SW 1271 (cell line): ENCODE data around the gene FAAP100.

Experiments
- DNase-seq, 2 experiments: peaks; one replicate each; lab custom pipeline; 2025; lab: John Stamatoyannopoulos, UW

Gene FAAP100

DNA sequence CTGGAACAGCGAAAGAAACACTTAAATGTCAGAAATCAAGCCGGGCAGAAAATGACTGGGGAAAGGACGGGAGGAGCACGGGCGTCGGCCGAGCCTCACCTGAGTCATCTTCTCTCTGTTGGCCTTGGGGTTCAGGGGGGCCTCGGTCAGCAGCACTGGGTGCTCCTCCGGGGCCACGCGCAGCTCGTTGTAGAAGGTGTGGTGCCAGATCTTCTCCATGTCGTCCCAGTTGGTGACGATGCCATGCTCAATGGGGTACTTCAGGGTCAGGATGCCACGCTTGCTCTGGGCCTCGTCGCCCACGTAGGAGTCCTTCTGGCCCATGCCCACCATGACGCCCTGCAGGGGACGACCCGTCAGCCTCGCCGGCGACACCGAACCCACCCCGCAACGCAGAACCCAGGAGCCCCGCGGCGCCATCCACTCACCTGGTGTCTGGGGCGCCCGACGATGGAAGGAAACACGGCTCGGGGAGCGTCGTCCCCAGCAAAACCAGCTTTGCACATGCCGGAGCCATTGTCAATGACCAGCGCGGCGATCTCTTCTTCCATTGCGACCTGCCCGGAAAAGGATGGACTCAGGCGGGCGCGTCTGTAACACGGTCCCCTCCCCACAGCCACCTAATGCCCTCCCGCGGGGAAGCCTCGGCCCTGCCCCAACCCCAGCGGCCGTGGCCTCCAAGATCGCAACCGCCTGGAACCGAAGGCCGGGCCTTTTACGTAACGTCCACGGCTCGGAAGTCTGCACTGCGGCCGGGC lies 40.2 kb downstream of the FAAP100 start:
- no peak for DNase-seq

DNA sequence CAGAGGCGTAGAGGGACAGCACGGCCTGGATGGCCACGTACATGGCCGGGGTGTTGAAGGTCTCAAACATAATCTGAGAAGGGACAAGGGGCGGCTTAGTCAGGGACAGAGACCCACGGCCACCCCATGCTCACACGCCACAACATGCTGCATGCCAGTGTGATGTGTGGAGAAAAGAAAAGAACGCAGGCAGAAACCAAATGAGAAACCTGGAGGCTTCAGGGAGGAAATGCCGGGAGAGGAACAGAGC lies 40.7 kb downstream of the FAAP100 start:
- DNase-seq: no peak

DNA sequence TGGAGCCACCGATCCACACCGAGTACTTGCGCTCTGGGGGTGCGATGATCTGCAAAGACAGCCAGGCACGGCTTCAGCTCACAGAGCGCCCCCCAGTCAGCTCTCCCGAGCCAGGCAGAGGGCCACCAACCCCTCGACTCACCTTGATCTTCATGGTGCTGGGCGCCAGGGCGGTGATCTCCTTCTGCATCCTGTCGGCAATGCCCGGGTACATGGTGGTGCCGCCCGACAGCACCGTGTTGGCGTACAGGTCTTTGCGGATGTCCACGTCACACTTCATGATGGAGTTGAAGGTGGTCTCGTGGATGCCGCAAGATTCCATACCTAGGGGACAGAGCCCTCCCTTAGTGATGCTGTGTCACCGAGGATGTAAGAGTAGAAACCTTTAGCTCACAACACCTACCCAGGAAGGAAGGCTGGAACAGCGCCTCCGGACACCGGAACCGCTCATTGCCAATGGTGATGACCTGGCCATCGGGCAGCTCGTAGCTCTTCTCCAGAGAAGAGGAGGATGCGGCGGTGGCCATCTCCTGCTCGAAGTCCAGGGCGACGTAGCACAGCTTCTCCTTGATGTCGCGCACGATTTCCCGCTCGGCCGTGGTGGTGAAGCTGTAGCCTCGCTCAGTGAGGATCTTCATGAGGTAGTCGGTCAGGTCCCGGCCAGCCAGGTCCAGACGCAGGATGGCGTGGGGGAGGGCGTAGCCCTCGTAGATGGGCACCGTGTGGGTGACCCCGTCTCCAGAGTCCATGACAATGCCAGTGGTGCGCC lies 41.2 kb downstream of the FAAP100 start:
- DNase-seq: no peak

DNA sequence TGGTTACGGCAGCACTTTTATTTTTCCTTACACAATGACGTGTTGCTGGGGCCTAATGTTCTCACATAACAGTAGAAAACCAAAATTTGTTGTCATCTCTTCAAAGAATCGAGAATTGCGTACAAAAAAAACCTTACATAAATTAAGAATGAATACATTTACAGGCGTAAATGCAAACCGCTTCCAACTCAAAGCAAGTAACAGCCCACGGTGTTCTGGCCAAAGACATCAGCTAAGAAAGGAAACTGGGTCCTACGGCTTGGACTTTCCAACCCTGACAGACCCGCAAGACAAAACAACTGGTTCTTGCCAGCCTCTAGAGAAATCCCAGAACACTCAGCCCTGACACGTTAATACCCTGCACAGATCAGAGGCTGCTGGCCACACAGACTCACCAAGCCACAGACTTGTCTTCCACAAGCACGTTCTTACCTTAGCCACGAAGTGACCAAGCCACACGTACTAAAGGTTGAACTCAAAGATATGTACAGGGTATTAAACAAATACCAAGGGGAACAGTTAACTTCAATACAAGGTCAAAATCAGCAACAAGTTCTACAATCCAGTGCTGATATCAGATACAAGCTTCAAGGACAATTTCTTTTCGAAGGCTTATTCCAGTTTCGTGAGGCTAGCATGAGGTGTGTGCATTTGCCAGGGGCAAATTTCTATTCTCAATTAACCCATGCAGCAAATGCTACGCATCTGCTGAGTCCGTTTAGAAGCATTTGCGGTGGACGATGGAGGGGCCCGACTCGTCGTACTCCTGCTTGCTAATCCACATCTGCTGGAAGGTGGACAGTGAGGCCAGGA lies 42.0 kb downstream of the FAAP100 start:
- no peak for DNase-seq

DNA sequence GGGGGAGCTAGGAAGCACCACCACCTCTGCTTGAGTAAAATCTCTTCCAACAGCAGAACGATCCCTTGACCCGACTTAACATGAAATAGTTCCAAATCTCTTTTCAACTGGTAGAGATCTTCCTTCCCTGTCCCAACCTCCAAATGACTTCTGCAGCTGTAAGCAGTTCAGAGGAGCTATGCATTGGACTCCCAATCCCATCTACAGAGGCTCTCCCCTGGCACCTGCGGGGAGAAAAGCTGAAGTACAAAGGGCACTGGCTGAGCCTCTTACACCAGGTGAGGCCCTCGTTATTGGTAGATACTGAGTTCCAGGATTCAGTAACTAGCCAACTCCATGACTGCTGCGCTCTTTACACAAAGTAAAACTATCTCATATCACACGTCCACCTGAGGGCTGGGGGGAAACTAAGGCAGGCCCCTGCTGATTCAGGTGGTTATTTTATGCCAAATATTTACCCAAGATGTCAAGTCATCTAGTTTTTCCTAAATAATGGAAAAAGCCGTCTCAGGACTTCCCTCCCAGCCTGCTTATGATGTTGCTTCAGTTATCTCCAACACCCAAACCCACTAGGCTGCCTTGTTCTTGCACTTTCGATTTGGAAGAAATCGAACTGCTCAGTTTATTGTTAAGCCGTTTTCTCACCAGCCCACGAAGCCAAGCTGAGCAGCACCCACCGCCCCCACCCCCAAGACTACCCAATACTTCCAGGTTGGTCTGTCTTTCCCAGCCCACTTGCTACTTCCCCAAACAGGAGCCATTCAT lies 42.8 kb downstream of the FAAP100 start:
- no peak for DNase-seq

DNA sequence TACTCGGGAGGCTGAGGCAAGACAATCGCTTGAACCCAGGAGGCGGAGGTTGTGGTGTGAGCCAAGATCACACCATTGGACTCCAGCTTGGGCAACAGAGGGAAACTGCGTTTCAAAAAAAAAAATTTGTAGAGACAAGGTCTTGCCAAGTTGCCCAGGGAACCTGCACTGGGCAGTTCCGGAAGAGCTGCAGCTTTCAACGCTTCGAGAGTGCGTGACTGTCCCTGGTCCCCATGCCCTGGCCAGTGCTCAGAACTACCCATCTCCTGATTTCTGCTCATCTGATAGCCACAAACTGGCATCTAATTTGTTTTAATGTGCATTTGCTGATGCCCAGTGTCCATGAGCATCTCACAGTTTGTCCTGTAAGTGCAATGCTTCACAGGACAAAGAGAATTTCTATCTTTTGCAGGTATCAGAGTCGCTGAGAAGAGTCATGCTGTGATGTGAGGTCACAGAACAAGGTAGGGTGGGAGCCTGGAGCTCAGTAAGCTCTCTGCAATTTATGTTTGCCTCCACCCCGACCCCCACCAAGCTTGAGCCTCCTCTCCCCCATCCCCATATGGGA lies 43.4 kb downstream of the FAAP100 start:
- DNase-seq: peak in 1 of 2 experiments; percentile 23

DNA sequence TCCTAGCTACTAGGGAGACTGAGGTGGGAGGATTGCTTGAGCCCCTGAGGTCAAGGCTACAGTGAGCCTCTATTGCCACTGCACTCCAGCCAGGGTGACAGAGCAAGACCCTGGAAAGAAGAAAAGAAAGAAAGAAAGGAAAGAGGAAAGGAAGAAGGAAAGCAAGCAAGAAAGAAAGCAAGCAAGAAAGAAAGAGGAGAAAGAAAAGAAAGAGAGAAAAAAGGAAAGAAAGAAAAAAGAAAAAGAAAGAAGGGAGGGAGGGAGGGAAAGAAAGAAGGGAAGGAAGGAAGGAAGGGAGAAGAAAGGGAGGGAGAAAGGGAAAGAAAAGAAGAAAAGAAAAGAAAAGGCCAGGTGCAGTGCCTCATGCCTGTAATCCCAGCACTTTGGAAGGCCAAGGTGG lies 48.5 kb downstream of the FAAP100 start:
- DNase-seq: no peak

DNA sequence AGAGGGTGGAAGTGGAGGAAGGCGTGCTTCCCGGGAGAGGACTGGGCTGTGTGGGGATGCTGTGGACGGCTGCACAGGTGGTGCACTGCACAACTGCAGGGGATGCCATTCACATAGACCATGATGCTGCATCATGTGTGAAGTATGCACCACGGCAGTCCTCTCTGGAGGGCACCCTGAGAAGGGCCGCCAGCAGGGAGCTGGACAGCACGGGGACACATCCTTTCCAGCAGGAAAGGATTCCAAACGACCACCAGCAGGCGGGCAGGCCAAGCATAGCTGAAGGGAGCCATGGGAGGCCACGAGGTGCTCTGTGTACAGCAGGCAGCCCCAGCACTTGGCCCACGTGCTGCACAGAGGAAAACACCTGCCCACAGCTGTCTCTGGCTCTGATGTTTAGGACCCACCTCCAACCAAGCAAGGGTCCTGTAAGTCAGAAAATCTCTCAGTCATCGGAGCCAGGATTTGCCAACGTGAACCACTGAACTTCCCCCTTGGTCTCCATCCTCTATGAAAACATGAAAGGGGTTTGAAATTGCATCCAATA lies 49.6 kb downstream of the FAAP100 start:
- DNase-seq: no peak

DNA sequence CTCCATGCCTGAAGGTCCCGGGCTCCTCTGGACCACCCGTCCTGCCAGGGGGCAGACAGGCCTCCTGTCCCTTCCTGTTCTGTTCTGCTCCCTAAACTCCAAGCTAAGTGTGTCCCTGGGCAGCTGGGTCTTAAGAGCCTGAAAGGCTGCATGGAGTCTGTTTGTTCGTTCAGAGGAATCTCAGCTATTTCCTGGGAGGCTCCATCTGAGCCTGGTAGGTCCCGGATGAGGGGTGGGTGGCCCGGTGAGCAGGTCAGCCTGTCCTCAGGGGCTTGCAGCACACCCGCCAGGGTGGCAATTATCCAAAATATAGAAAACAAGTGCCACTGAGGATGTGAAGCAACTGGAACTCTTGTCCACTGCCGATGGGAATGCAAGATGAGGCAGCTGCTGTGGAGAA lies 52.1 kb downstream of the FAAP100 start:
- DNase-seq: no peak

DNA sequence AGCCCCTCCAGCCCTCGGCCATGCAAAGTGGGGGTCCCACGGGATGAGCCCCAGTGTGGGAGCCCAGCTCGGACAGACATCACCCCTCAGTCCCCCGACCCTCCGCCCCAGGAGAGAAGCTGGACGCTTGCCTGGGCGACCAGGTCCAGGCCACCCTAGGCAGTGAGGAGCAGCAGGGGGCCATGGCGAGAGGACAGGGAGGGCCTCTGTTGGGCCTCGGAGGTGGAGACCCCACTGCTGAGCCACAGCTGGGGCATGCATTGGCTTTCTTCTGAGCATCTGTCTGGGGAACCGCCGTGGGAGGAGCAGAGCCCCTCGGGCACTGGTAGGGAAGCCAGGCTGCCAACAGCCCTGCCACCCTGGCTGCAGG lies 52.6 kb downstream of the FAAP100 start:
- no peak for DNase-seq

DNA sequence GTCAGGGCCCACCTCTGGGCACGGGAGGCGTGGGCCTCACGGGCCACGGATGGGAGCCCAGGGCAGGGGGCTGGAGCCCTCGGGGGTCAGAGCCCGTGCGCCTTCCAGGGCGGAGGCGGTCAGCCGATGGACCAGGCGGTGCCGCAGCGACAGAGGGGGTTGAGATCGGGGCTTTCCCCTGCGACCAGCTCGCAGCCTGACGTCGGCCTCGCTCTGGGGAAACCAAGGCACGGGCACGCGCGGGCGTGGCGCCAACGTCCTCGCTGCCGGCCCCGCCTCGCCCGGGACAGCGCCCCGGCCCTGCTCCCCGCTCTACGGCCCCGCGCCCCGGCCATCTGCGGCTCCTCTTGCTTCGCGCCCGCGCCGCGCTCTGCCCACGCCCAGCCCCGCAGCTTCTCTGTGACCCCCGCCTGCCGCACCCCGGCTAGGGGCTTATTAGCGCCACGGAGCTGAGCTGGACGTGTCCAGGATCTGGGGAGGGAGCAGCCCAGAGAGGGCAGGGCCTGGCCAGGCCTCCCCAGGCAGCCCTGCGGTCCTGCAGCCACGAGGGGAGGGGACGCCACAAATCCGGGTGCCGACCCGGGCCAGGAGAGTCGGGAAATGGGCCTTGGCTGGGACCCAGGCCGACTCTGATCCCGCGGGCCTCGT lies 53.1 kb downstream of the FAAP100 start:
- no peak for DNase-seq

DNA sequence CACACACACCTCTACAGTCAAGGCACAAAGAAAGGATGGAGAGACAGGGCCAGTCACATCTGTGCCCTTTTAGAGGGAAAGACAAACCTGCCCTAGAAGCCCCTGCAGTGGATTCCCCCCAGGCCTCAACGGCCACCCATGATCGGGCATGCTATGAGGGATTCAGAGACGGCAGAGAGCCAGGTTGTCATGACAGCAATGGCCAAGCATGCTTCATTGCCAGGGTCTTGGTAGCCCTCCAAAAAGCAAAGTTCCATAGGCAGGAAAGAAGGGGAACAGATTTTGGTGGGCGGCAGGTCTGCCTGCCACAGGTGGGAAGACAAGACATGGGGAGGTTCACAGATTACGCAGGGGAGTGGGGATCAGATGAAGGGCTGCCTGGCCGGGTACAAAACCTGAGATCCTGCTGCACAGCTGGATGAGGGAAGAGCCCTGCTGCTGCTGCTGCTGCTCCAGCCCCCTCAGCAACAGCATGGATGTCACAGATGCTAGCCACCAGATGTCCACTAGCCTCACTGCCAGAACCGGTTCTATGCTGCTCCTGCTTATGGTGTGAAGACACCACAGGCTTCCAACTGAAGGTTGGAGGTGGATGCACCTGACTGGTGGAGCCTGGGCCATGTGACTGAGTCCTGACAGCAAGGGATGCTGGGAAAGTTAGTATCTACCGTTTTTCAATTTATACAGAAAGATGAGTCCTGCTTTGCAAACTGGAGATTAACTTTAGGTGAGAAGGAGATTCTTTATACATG lies 57.4 kb downstream of the FAAP100 start:
- DNase-seq: no peak

DNA sequence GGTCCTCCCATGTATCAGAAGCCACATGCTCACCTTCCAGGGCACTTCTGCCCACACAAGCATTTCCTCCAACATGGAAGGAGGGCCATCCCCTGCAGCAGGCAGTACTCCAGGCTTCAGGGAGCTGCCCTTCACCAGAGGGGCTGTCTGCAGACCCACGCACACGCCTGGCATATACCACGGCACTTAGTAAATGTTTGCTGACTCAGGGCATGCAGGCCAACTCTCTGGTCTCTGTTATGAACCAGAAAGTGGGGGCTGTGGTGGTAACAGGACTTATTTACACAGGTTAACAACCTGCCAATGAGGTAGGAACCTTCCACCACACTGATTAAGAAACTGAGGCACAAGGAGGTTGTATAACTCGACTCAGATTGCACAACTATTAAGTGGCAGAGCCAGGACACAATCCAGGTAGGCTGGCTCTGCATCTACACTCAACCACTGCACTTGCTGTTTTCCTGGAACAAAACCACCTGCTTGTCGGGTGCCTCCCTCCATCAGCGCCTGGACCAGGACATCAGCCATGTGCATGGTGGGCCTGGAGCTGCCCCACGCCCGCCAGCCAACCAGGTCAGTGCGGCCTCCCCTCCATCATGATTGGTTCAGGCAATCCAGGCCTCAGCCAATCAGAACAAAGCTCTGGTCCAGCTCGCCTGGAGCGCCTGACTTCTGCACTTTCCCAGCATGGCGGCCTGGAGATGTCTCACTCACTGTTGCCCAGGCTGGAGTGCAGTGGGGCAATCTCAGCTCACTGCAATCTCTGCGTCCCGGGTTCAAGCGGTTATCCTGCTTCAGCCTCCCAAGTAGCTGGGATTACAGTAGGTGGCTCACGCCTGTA lies 58.7 kb downstream of the FAAP100 start:
- DNase-seq: no peak

DNA sequence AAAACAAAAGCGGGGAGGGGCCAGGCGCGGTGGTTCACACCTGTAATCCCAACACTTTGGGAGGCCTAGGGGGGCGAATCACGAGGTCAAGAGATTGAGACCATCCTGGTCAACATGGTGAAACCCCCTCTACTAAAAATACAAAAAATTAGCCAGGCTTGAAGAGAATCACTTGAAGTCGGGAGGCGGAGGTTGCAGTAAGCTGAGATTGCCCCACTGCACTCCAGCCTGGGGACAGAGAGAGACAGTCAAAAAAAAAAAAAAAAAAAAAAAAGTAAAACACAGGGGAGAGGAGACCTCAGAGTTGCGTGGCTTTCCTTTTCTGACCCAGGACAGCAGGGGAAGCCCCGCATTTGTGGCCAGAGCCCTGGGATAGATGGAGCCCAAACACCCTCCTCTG lies 59.4 kb downstream of the FAAP100 start:
- no peak for DNase-seq

DNA sequence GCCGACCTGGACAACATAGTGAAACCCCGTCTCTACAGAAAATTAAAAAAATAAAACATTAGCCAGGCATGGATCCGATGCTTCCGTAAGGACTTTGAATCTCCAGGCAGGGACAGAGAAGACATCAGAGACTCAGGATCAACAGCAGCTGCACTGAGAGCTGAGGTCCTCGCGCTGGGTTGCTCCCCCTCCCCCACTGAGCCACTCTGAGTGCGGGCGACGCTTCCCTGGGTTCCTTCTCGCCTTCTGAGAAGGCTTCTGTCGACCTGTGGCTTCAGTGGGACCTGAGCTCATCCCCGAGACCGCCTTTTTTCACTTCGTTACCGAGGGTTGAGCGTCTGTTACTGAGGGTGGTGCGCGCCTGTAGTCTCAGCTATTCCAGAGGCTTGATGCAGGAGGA lies 60.0 kb downstream of the FAAP100 start:
- no peak for DNase-seq

DNA sequence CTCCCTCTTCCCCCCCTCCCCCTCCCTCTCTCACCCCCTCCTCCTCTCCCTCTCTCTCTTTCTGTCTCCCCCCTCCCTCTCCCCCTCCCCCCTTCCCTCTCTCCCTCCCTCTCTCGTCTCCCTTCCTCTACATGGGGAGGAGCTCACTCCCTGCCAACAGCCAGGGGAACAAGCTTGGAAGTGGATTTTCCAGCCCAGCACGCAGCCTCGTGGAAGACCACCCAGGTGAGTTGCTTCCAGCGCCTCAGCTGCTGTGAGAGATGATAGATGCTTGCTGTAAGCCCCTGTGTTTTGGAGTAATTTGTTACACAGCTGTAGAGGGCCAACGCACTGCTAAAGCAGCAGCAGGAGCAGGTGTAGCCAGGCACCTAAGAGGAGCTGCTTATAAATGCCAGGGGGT lies 60.4 kb downstream of the FAAP100 start:
- no peak for DNase-seq

DNA sequence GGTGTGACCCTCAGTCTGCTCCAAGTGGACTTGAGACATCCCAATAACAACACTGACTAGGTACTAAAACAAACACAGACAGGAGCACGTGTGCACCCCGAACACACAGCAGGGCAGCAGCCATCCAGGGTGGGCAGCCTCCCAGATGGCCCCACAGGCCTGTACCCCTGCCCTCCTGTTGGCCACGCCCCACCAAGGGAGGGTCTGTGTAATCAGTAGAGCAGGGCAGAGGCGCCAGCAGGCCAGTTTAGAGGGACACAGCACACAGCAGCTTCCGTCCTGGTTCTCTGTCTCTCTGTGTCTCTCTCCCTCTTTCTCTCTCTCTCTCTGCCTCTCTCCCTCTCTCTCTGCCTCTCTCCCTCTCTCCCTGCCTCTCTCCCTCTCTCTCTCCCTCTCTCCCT lies 61.0 kb downstream of the FAAP100 start:
- no peak for DNase-seq

DNA sequence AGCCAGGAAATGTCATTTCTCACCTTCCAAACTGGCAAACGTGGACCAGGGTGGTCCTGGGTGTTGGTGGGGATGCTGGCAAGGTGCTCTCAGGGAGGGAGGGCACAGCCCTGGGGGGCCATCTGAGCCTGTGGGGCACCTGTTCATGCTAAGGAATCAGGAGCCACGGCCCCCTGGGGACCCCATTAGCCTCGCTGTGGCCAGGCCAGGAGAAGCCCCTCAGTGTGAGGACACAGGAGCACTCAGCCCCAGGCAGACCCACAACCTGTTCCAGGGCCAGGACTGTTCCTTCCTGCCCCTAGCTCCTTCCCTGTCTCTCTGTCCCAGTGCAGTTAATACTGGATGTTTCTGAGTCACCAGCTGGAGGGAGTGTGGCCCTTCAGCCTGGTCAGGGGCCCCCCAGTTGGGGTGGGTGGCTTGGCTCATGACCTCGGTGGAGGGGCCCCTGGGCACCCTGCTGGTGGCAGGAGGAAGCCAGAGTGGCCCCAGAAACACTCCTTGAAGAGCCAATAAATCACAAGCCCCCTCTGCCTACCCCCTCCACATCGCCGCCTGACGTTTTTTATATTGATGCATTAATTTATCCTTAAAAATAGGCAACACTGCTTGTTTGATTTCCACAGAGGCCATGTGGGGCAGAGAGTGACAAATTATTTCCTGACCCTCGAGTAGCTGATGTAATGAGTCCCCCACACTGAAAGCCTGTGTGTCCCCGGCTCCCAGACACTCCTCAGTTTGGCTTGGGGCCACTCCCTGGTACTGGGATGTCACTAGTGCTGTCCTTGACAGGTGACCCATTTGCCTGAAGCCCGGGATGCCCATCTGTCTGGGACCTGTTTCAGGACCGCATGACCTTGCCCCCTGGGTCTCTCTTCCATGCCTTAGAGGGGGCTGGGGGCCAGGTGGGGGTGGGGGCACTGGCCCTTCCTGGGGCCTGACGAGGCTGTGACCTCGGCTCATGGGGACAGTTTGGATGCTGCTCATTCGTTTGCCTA lies 61.9 kb downstream of the FAAP100 start:
- no peak for DNase-seq
